NCI-H2171 treated with DMSO at 0.1 percent for 48 hours (cell line): ENCODE results near the gene RAD51B.
"Not testable (repeated sequence)": the region's sequence is repeated elsewhere in the genome, so short reads cannot be mapped to it uniquely, and the experiment has no call there.

ENCODE experiments used
- DNase-seq: peaks from one replicate; lab custom pipeline; 2025; lab: John Stamatoyannopoulos, UW

The RAD51B gene

GRCh38 chr14:68302938-68303337, 483.4 kb downstream of the RAD51B start:
- not testable (repeated sequence) for DNase-seq

GRCh38 chr14:68305738-68306137, 486.2 kb downstream of the RAD51B start:
- no peak for DNase-seq

GRCh38 chr14:68306265-68306933, 486.8 kb downstream of the RAD51B start:
- no peak for DNase-seq

- peak; percentile 38 for DNase-seq
Observed at GRCh38 chr14:68306934-68307789, 487.6 kb downstream of the RAD51B start.

GRCh38 chr14:68307790-68308168, 488.2 kb downstream of the RAD51B start:
- no peak for DNase-seq

GRCh38 chr14:68308726-68309520, 489.3 kb downstream of the RAD51B start:
- no peak for DNase-seq

GRCh38 chr14:68309616-68310015, 490.0 kb downstream of the RAD51B start:
- DNase-seq: no peak

- no peak for DNase-seq
Observed at GRCh38 chr14:68312300-68312699, 492.7 kb downstream of the RAD51B start.

GRCh38 chr14:68312884-68313610, 493.5 kb downstream of the RAD51B start:
- DNase-seq: no peak

GRCh38 chr14:68314642-68315041, 495.1 kb downstream of the RAD51B start:
- no peak for DNase-seq

- DNase-seq: no peak
Observed at GRCh38 chr14:68315081-68315480, 495.5 kb downstream of the RAD51B start.

- no peak for DNase-seq
Observed at GRCh38 chr14:68316078-68316868, 496.7 kb downstream of the RAD51B start.

GRCh38 chr14:68317239-68317638, 497.7 kb downstream of the RAD51B start:
- DNase-seq: no peak

GRCh38 chr14:68318828-68319227, 499.2 kb downstream of the RAD51B start:
- DNase-seq: no peak

GRCh38 chr14:68320495-68320894, 500.9 kb downstream of the RAD51B start:
- DNase-seq: no peak

- DNase-seq: no peak
Observed at GRCh38 chr14:68322940-68323620, 503.5 kb downstream of the RAD51B start.

- DNase-seq: no peak
Observed at GRCh38 chr14:68325267-68325807, 505.8 kb downstream of the RAD51B start.

GRCh38 chr14:68327231-68327630, 507.7 kb downstream of the RAD51B start:
- no peak for DNase-seq

GRCh38 chr14:68328509-68328908, 508.9 kb downstream of the RAD51B start:
- DNase-seq: no peak

GRCh38 chr14:68331426-68331825, 511.8 kb downstream of the RAD51B start:
- no peak for DNase-seq
